Activated CD4-positive, alpha-beta T cell treated with anti-CD3 and anti-CD28 coated beads for 1 hour (primary cell): Measurements from ENCODE around the gene SCLT1.
A peak's percentile ranks its signal among the peaks of the same experiment; 100 is the strongest.

Experiments used
- DNase-seq: peaks from one replicate; pipeline ENCODE4 v3.0.0-alpha.2; 2020

The SCLT1 gene

GRCh38 chr4:128866691-128867090 is 226.6 kb downstream of the SCLT1 start:
- no peak for DNase-seq

GRCh38 chr4:128866269-128866668 is 227.1 kb downstream of the SCLT1 start:
- DNase-seq: no peak

- DNase-seq: no peak
Observed at GRCh38 chr4:128865132-128865531, 228.2 kb downstream of the SCLT1 start.

- DNase-seq: peak; percentile 37
Observed at GRCh38 chr4:128863312-128864075, 229.8 kb downstream of the SCLT1 start.

- DNase-seq: peak; percentile 19
Observed at GRCh38 chr4:128862608-128863311, 230.6 kb downstream of the SCLT1 start.

GRCh38 chr4:128861856-128862518 is 231.4 kb downstream of the SCLT1 start:
- DNase-seq: no peak

- no peak for DNase-seq
Observed at GRCh38 chr4:128859887-128860677, 233.3 kb downstream of the SCLT1 start.

- DNase-seq: no peak
Observed at GRCh38 chr4:128858879-128859671, 234.3 kb downstream of the SCLT1 start.

- DNase-seq: no peak
Observed at GRCh38 chr4:128856246-128856645, 237.1 kb downstream of the SCLT1 start.

GRCh38 chr4:128855621-128856020 is 237.7 kb downstream of the SCLT1 start:
- DNase-seq: no peak

- DNase-seq: no peak
Observed at GRCh38 chr4:128854433-128854832, 238.9 kb downstream of the SCLT1 start.

- no peak for DNase-seq
Observed at GRCh38 chr4:128853741-128854140, 239.6 kb downstream of the SCLT1 start.

GRCh38 chr4:128850252-128850651 is 243.1 kb downstream of the SCLT1 start:
- DNase-seq: no peak

- no peak for DNase-seq
Observed at GRCh38 chr4:128848461-128848860, 244.9 kb downstream of the SCLT1 start.

GRCh38 chr4:128847082-128847724 is 246.1 kb downstream of the SCLT1 start:
- DNase-seq: no peak

GRCh38 chr4:128846063-128846462 is 247.3 kb downstream of the SCLT1 start:
- DNase-seq: no peak

GRCh38 chr4:128844931-128845330 is 248.4 kb downstream of the SCLT1 start:
- no peak for DNase-seq

- DNase-seq: no peak
Observed at GRCh38 chr4:128841402-128841801, 251.9 kb downstream of the SCLT1 start.

- no peak for DNase-seq
Observed at GRCh38 chr4:128840711-128841318, 252.5 kb downstream of the SCLT1 start.

GRCh38 chr4:128837679-128838078 is 255.7 kb downstream of the SCLT1 start:
- DNase-seq: no peak

GRCh38 chr4:128837198-128837597 is 256.1 kb downstream of the SCLT1 start:
- no peak for DNase-seq
